ENCODE measurements around the gene HTR3C. TPM values are rescaled to one million over a fixed set of nuclear protein-coding genes. Genes with fewer than 3 reads are reported as not detected.
"Not testable (repeated sequence)": the region's sequence is repeated elsewhere in the genome, so short reads cannot be mapped to it uniquely, and the experiment has no call there.

HTR3C gene
- not detected for total RNA-seq
- long read RNA-seq = 0 reads

GRCh38 chr3:184052767-184053166, at the start of gene HTR3C:
TSS of gene HTR3C (plus strand) at chr3:184053047. CDS start at chr3:184053081, 34 bp downstream.
- intact Hi-C loops (cut with DNase I) = no loop called here
- ATAC-seq (no peak), DNase-seq (ENCODE audit: missing footprints) (no peak)

GRCh38 chr3:184003187-184003967, 49.5 kb upstream of the HTR3C start:
- intact Hi-C loops (cut with DNase I) = no loop called here
- no peak for ATAC-seq
- no peak for DNase-seq (ENCODE audit: missing footprints)

- no peak for DNase-seq (ENCODE audit: missing footprints)
- intact Hi-C loops (cut with DNase I) = no loop called here
Measured at GRCh38 chr3:184004476-184004875, 48.4 kb upstream of the HTR3C start.

GRCh38 chr3:184005941-184006507, 46.8 kb upstream of the HTR3C start:
- intact Hi-C loops (cut with DNase I) = no loop called here
- DNase-seq (ENCODE audit: missing footprints) (peak; percentile 79), ATAC-seq (peak; percentile 74)

More at GRCh38 chr3:184004476-184004875, 48.4 kb upstream of the HTR3C start:
- peak; percentile 37 for ATAC-seq

- ATAC-seq; intact Hi-C loops (cut with DNase I); DNase-seq (ENCODE audit: missing footprints): not testable (repeated sequence)
Measured at GRCh38 chr3:184007143-184007813, 45.6 kb upstream of the HTR3C start.

GRCh38 chr3:184008161-184008560, 44.7 kb upstream of the HTR3C start:
- DNase-seq (ENCODE audit: missing footprints) (no peak), ATAC-seq (no peak)
- intact Hi-C loops (cut with DNase I) = no loop called here

GRCh38 chr3:184011230-184011876, 41.5 kb upstream of the HTR3C start:
- no peak for DNase-seq (ENCODE audit: missing footprints)
- ATAC-seq = no peak
- intact Hi-C loops (cut with DNase I) = loop anchor here (10.0 kb wide), 2 partner anchors 173 to 323 kb away; partner anchors contain the start of genes ABCF3 and FAM131A

GRCh38 chr3:184011937-184012889, 40.6 kb upstream of the HTR3C start:
- no peak for DNase-seq (ENCODE audit: missing footprints)
- intact Hi-C loops (cut with DNase I) = loop anchor here (10.0 kb wide), 2 partner anchors 173 to 323 kb away; partner anchors contain the start of genes ABCF3 and FAM131A
- no peak for ATAC-seq

- intact Hi-C loops (cut with DNase I) = loop anchor here (2.0 to 10.0 kb wide), 5 partner anchors 117 to 319 kb away; partner anchors contain the start of genes ABCF3 and FAM131A
- ATAC-seq (peak; percentile 31), DNase-seq (ENCODE audit: missing footprints) (no peak)
Measured at GRCh38 chr3:184015381-184016019, 37.3 kb upstream of the HTR3C start.

- DNase-seq (ENCODE audit: missing footprints) (no peak), ATAC-seq (no peak)
Measured at GRCh38 chr3:184016169-184016570, 36.7 kb upstream of the HTR3C start.

GRCh38 chr3:184016811-184017671, 35.8 kb upstream of the HTR3C start:
- ATAC-seq (peak; percentile 93), DNase-seq (ENCODE audit: missing footprints) (peak; percentile 90)
- intact Hi-C loops (cut with DNase I) = loop anchor here (2.0 to 10.0 kb wide), 5 partner anchors 115 to 318 kb away; partner anchors contain the start of genes ABCF3 and FAM131A

More at GRCh38 chr3:184016169-184016570, 36.7 kb upstream of the HTR3C start:
- intact Hi-C loops (cut with DNase I) = loop anchor here (2.0 to 10.0 kb wide), 5 partner anchors 116 to 319 kb away; partner anchors contain the start of genes ABCF3 and FAM131A

GRCh38 chr3:184017672-184018423, 35.0 kb upstream of the HTR3C start, which contains the start of gene ABCC5:
TSS of gene ABCC5 (minus strand) at chr3:184017884. CDS start at chr3:184014392, 3,492 bp downstream.
- ATAC-seq = peak; percentile 99
- DNase-seq (ENCODE audit: missing footprints) = peak; percentile 97
- intact Hi-C loops (cut with DNase I) = loop anchor here (2.0 to 10.0 kb wide), 5 partner anchors 114 to 317 kb away; partner anchors contain the start of genes ABCF3 and FAM131A

- intact Hi-C loops (cut with DNase I) = loop anchor here (5.0 to 10.0 kb wide), 4 partner anchors 114 to 316 kb away; partner anchors contain the start of genes ABCF3 and FAM131A
- DNase-seq (ENCODE audit: missing footprints) (no peak), ATAC-seq (no peak)
Measured at GRCh38 chr3:184018424-184018973, 34.3 kb upstream of the HTR3C start.

GRCh38 chr3:184022323-184022722, 30.5 kb upstream of the HTR3C start:
- intact Hi-C loops (cut with DNase I) = no loop called here
- ATAC-seq = no peak
- DNase-seq (ENCODE audit: missing footprints) = no peak

- intact Hi-C loops (cut with DNase I); ATAC-seq; DNase-seq (ENCODE audit: missing footprints): not testable (repeated sequence)
Measured at GRCh38 chr3:184025256-184025655, 27.6 kb upstream of the HTR3C start.

All from Right ventricle myocardium inferior (tissue), 1 donor.